SK-N-SH treated with all-trans-retinoic acid at 6 μM for 48 hours (cell line): ENCODE results near the gene MNAT1.

Experiments
- ARNTL ChIP-seq: fragments of 450-650 bp; formaldehyde crosslinking; IDR thresholded peaks from 2 replicates; pipeline ENCODE4 v1.5.0; 2020; ENCODE audit warnings: low read depth, mild to moderate bottlenecking, moderate library complexity, borderline replicate concordance
- BACH2 ChIP-seq: fragments of 250-450 bp; sonication (Bioruptor Pico); IDR thresholded peaks from 2 replicates; pipeline ENCODE4 v1.9.0; 2021; ENCODE audit warnings: mild to moderate bottlenecking, borderline replicate concordance
- CSDC2 ChIP-seq: fragments of 250-450 bp; sonication (Bioruptor Pico); IDR thresholded peaks from 2 replicates; pipeline ENCODE4 v1.5.0; 2020; ENCODE audit warnings: mild to moderate bottlenecking, moderate library complexity
- ESRRG ChIP-seq: fragments of 250-450 bp; sonication (Bioruptor Pico); IDR thresholded peaks from 2 replicates; pipeline ENCODE4 v1.6.1; 2021; ENCODE audit warnings: mild to moderate bottlenecking
- ISL1 ChIP-seq: fragments of 250-450 bp; sonication (Bioruptor Pico); IDR thresholded peaks from 2 replicates; pipeline ENCODE4 v2.1.2; 2022; ENCODE audit warnings: mild to moderate bottlenecking, moderate library complexity
- RARB ChIP-seq: fragments of 250-450 bp; sonication (Bioruptor Pico); IDR thresholded peaks from 2 replicates; pipeline ENCODE4 v1.8.0; 2021; ENCODE audit warnings: mild to moderate bottlenecking, moderate library complexity
- TOX ChIP-seq: fragments of 250-450 bp; sonication (Bioruptor Pico); IDR thresholded peaks from 2 replicates; pipeline ENCODE4 v1.8.0; 2021; ENCODE audit warnings: mild to moderate bottlenecking, moderate library complexity, borderline replicate concordance
- ZFP3 ChIP-seq: fragments of 250-450 bp; sonication (Bioruptor Pico); IDR thresholded peaks from 2 replicates; pipeline ENCODE4 v1.5.0; 2020; ENCODE audit warnings: mild to moderate bottlenecking, moderate library complexity
- ZFP30 ChIP-seq: fragments of 450-650 bp; formaldehyde crosslinking; IDR thresholded peaks from 2 replicates; pipeline ENCODE4 v1.5.0; 2022; ENCODE audit warnings: mild to moderate bottlenecking, moderate library complexity
- ZNF70 ChIP-seq: fragments of 450-650 bp; formaldehyde crosslinking; IDR thresholded peaks from 2 replicates; pipeline ENCODE4 v1.5.0; 2020; ENCODE audit warnings: mild to moderate bottlenecking, moderate library complexity
- ZNF8 ChIP-seq: fragments of 450-650 bp; formaldehyde crosslinking; IDR thresholded peaks from 2 replicates; pipeline ENCODE4 v1.5.0; 2020; ENCODE audit warnings: mild to moderate bottlenecking, moderate library complexity
- TF ChIP-seq, protein P1 (sequence below): fragments of 250-450 bp; sonication (Bioruptor Pico); IDR thresholded peaks from 2 replicates; pipeline ENCODE4 v1.5.0; 2020; ENCODE audit warnings: mild to moderate bottlenecking, moderate library complexity
- TF ChIP-seq, protein P2 (sequence below): fragments of 250-450 bp; sonication (Bioruptor Pico); IDR thresholded peaks from 2 replicates; pipeline ENCODE4 v1.8.0; 2020; ENCODE audit warnings: mild to moderate bottlenecking, moderate library complexity, borderline replicate concordance

DNA sequence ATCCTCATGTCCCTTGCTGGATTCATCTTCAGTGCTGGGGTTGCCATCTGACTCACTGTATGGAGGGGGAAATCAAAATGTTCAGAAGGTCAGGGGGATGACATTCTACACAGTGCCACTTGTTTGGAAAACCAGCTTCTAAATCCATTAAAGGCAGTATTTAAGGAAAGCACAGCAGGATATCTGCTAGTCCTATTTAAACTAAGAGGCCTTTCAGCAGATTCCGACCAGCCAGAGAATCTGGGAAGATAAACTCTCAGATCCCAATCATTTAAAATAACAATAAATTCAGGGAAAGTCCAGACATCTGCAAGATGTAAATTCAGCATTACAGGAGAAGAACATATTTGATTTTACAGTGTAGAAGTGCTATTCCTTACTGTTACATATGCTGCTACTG, 14.2 kb upstream of the MNAT1 start:
- TF ChIP-seq TOX (CRISPR knock-in tag) (no peak), CSDC2 (CRISPR knock-in tag) (no peak), ZNF70 (CRISPR knock-in tag) (no peak), BACH2 (CRISPR knock-in tag) (no peak), ZNF8 (no peak), ZFP3 (CRISPR knock-in tag) (no peak), RARB (no peak), ZFP30 (no peak), ARNTL (no peak), ISL1 (CRISPR knock-in tag) (no peak), ESRRG (no peak)
- TF ChIP-seq, protein P1, sequence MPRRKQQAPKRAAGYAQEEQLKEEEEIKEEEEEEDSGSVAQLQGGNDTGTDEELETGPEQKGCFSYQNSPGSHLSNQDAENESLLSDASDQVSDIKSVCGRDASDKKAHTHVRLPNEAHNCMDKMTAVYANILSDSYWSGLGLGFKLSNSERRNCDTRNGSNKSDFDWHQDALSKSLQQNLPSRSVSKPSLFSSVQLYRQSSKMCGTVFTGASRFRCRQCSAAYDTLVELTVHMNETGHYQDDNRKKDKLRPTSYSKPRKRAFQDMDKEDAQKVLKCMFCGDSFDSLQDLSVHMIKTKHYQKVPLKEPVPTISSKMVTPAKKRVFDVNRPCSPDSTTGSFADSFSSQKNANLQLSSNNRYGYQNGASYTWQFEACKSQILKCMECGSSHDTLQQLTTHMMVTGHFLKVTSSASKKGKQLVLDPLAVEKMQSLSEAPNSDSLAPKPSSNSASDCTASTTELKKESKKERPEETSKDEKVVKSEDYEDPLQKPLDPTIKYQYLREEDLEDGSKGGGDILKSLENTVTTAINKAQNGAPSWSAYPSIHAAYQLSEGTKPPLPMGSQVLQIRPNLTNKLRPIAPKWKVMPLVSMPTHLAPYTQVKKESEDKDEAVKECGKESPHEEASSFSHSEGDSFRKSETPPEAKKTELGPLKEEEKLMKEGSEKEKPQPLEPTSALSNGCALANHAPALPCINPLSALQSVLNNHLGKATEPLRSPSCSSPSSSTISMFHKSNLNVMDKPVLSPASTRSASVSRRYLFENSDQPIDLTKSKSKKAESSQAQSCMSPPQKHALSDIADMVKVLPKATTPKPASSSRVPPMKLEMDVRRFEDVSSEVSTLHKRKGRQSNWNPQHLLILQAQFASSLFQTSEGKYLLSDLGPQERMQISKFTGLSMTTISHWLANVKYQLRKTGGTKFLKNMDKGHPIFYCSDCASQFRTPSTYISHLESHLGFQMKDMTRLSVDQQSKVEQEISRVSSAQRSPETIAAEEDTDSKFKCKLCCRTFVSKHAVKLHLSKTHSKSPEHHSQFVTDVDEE (CRISPR knock-in tag): no peak
- TF ChIP-seq, protein P2, sequence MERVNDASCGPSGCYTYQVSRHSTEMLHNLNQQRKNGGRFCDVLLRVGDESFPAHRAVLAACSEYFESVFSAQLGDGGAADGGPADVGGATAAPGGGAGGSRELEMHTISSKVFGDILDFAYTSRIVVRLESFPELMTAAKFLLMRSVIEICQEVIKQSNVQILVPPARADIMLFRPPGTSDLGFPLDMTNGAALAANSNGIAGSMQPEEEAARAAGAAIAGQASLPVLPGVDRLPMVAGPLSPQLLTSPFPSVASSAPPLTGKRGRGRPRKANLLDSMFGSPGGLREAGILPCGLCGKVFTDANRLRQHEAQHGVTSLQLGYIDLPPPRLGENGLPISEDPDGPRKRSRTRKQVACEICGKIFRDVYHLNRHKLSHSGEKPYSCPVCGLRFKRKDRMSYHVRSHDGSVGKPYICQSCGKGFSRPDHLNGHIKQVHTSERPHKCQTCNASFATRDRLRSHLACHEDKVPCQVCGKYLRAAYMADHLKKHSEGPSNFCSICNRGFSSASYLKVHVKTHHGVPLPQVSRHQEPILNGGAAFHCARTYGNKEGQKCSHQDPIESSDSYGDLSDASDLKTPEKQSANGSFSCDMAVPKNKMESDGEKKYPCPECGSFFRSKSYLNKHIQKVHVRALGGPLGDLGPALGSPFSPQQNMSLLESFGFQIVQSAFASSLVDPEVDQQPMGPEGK (CRISPR knock-in tag): no peak
